ENCODE measurements around the gene TAOK1. TPM values are rescaled to one million over a fixed set of nuclear protein-coding genes. Genes with fewer than 3 reads are reported as not detected.

Gene TAOK1
- total and polyA plus RNA-seq, 2 of the 13 experiments (the other 11 are each of a cell fraction or from before 2014, with no cell fraction given), result 14.1 to 23.0 TPM

GRCh38 chr17:29592850-29593551, 202.8 kb downstream of the TAOK1 start, which contains the start of gene ANKRD13B (continued):
- TF ChIP-seq ZXDC (CRISPR knock-in tag; IDR thresholded peaks at IDR 0.05), result no peak
- TF ChIP-seq HNRNPUL1 (IDR thresholded peaks at IDR 0.05; ENCODE audit: low read depth, low read length), result no peak
- no peak for TF ChIP-seq ZNF329 (CRISPR knock-in tag; IDR thresholded peaks at IDR 0.05; ENCODE audit: low read depth)
- TF ChIP-seq ISX (CRISPR knock-in tag; conservative IDR thresholded peaks at IDR 0.05), result no peak
- TF ChIP-seq BATF2 (CRISPR knock-in tag; IDR thresholded peaks at IDR 0.05), result no peak
- TF ChIP-seq ZNF740 (CRISPR knock-in tag; IDR thresholded peaks at IDR 0.05), result peak; percentile 86
- TF ChIP-seq ARNT (IDR thresholded peaks at IDR 0.05), result no peak
- TF ChIP-seq HOXA3 (CRISPR knock-in tag; IDR thresholded peaks at IDR 0.05), result no peak
- TF ChIP-seq POLR2AphosphoS5 (IDR thresholded peaks at IDR 0.05; ENCODE audit: low read depth, low read length), result no peak
- no peak for TF ChIP-seq ZMAT5 (CRISPR knock-in tag; IDR thresholded peaks at IDR 0.05; ENCODE audit: borderline replicate concordance, low read depth)
- TF ChIP-seq KLF6 (CRISPR knock-in tag; IDR thresholded peaks at IDR 0.05), result no peak
- TF ChIP-seq HNRNPK (IDR thresholded peaks at IDR 0.05; ENCODE audit: low read depth, low read length, poor library complexity, severe bottlenecking), result peak; percentile 72
- TF ChIP-seq IRF2 (CRISPR knock-in tag; IDR thresholded peaks at IDR 0.05), result no peak
- peak; percentile 2; the same call in 1 of the 2 replicates for TF ChIP-seq SAP130 (CRISPR knock-in tag; IDR thresholded peaks at IDR 0.05; ENCODE audit: low read depth)
- no peak for TF ChIP-seq JUN (CRISPR knock-in tag; IDR thresholded peaks at IDR 0.05)
- no peak for TF ChIP-seq ETV6 (CRISPR knock-in tag; conservative IDR thresholded peaks at IDR 0.05)
- TF ChIP-seq ZNF317 (CRISPR knock-in tag; IDR thresholded peaks at IDR 0.05), result no peak
- TF ChIP-seq ZSCAN20 (CRISPR knock-in tag; IDR thresholded peaks at IDR 0.05; ENCODE audit: borderline replicate concordance), result no peak
- no peak for TF ChIP-seq ZBTB1 (CRISPR knock-in tag; IDR thresholded peaks at IDR 0.05; ENCODE audit: borderline replicate concordance)
- no peak for TF ChIP-seq SETDB1 (CRISPR knock-in tag; IDR thresholded peaks at IDR 0.05; ENCODE audit: borderline replicate concordance)
- no peak for TF ChIP-seq TIGD3 (CRISPR knock-in tag; IDR thresholded peaks at IDR 0.05; ENCODE audit: borderline replicate concordance)
- no peak for TF ChIP-seq ZNF281 (CRISPR knock-in tag; IDR thresholded peaks at IDR 0.05; ENCODE audit: borderline replicate concordance)

All from HepG2 (cell line).